H1 (cell line): ENCODE results near the gene PRPF6. TPM values are rescaled to one million over a fixed set of nuclear protein-coding genes. Genes with fewer than 3 reads are reported as not detected.
"Not testable (repeated sequence)": the region's sequence is repeated elsewhere in the genome, so short reads cannot be mapped to it uniquely, and the experiment has no call there.

Experiments
- CTCF ChIA-PET: fragments of 300-600 bp; sonication (Branson Sonifier 250); formaldehyde crosslinking; loops from one replicate; lab custom pipeline; 2021; ENCODE audit not compliant: partially characterized antibody; lab: Charles Lee
- POLR2A ChIA-PET: fragments of 300-600 bp; sonication (Branson Sonifier 250); formaldehyde crosslinking; loops from one replicate; lab custom pipeline; 2021; ENCODE audit warnings: inconsistent platforms; ENCODE audit not compliant: partially characterized antibody; lab: Charles Lee
- DNase-seq, 2 experiments: peaks; one replicate each; pipeline versions ENCODE4 v3.0.0 to v3.0.0-alpha.2; 2010 to 2022; ENCODE audit warnings: low spot score in 2 of 2, low read depth in 1 of 2, mixed read lengths in 1 of 2
- FAIRE-seq: peaks from 2 replicates; lab custom pipeline; 2011; peaks lifted over from hg19 to GRCh38; lab: Jason Lieb, UNC
- H2AFZ ChIP-seq: 2 replicates; pipeline ENCODE4 v1.8.1; 2012; ENCODE audit warnings: low read length, inconsistent platforms
- H2AK5ac ChIP-seq: 2 replicates; pipeline ENCODE4 v1.6.1; 2013; ENCODE audit warnings: low read depth, low read length
- H2BK120ac ChIP-seq: replicated peaks from 2 replicates; pipeline ENCODE3; 2013; ENCODE audit warnings: low read depth, low read length, inconsistent platforms
- H2BK12ac ChIP-seq: 2 replicates; pipeline ENCODE4 v1.6.1; 2013; ENCODE audit warnings: low read depth, low read length
- H2BK15ac ChIP-seq: 2 replicates; pipeline ENCODE4 v1.6.1; 2013; ENCODE audit warnings: low read length
- H2BK20ac ChIP-seq: 2 replicates; pipeline ENCODE4 v1.6.1; 2013; ENCODE audit warnings: low read length
- H2BK5ac ChIP-seq: 2 replicates; pipeline ENCODE4 v1.6.1; 2013; ENCODE audit warnings: low read depth, low read length
- H3K14ac ChIP-seq: 2 replicates; pipeline ENCODE4 v1.6.1; 2013; ENCODE audit warnings: inconsistent platforms; ENCODE audit not compliant: insufficient read length
- H3K18ac ChIP-seq: 2 replicates; pipeline ENCODE4 v1.6.1; 2013; ENCODE audit warnings: low read length; ENCODE audit errors: extremely low read depth
- H3K23ac ChIP-seq: 2 replicates; pipeline ENCODE4 v1.6.1; 2013; ENCODE audit warnings: inconsistent platforms; ENCODE audit not compliant: insufficient read length
- H3K23me2 ChIP-seq: 2 replicates; pipeline ENCODE4 v1.6.1; 2013; ENCODE audit warnings: low read depth, low read length
- H3K27ac ChIP-seq: 2 replicates; pipeline ENCODE4 v1.6.1; 2011; ENCODE audit warnings: low read depth, low read length, inconsistent platforms
- H3K27me3 ChIP-seq, 4 experiments: replicated peaks in 1 of 4; 1 replicate in 1 of 4; 2 replicates in 3 of 4; pipeline versions ENCODE4 v1.6.1 to v1.8.1; 2011 to 2013; ENCODE audit warnings: low read length in 3 of 4, mild to moderate bottlenecking in 3 of 4, inconsistent platforms in 2 of 4, mixed read lengths in 2 of 4, moderate library complexity in 1 of 4; ENCODE audit not compliant: control insufficient read depth in 3 of 4, insufficient read depth in 3 of 4; ENCODE audit errors: extremely low read depth in 1 of 4
- H3K36me3 ChIP-seq, 4 experiments: 2 replicates each; pipeline versions ENCODE4 v1.6.1 to v1.8.1; 2011 to 2013; ENCODE audit warnings: mild to moderate bottlenecking in 4 of 4, low read length in 3 of 4, moderate library complexity in 2 of 4, control low read depth in 1 of 4, inconsistent platforms in 1 of 4; ENCODE audit not compliant: insufficient read depth in 4 of 4, control insufficient read depth in 2 of 4
- H3K4ac ChIP-seq: replicated peaks from 2 replicates; pipeline ENCODE3; 2013; ENCODE audit warnings: low read length, low read depth, mixed read lengths, inconsistent platforms; ENCODE audit not compliant: insufficient read length
- H3K4me1 ChIP-seq, 4 experiments: replicated peaks in 1 of 4; 1 replicate in 1 of 4; 2 replicates in 3 of 4; pipeline versions ENCODE4 v1.6.1 to v1.8.1; 2011 to 2013; ENCODE audit warnings: low read length in 3 of 4, inconsistent platforms in 2 of 4, mixed read lengths in 1 of 4; ENCODE audit not compliant: insufficient read depth in 4 of 4, control insufficient read depth in 3 of 4
- H3K4me2 ChIP-seq, 2 experiments: 2 replicates each; pipeline versions ENCODE4 v1.6.1 to v1.8.1; 2011 to 2013; ENCODE audit warnings: low read depth in 2 of 2, low read length in 2 of 2, control low read depth in 1 of 2, inconsistent platforms in 1 of 2, mild to moderate bottlenecking in 1 of 2; ENCODE audit not compliant: insufficient read depth in 1 of 2
- H3K4me3 ChIP-seq, 4 experiments: fragments of 200-600, 300-600 bp in 1 of 4; sonication (generic), shearing (Covaris generic), sonication (Bioruptor Twin) in 1 of 4; 2 replicates each; pipeline versions ENCODE4 v1.5.1 to v1.8.1; 2011 to 2016; ENCODE audit warnings: low read length in 4 of 4, low read depth in 3 of 4, control low read depth in 2 of 4, inconsistent platforms in 2 of 4, mild to moderate bottlenecking in 2 of 4, mixed read lengths in 1 of 4, moderate library complexity in 1 of 4; ENCODE audit not compliant: insufficient read depth in 2 of 4; ENCODE audit errors: extremely low read depth in 1 of 4
- H3K56ac ChIP-seq: replicated peaks from 2 replicates; pipeline ENCODE3; 2013; ENCODE audit warnings: low read depth, mild to moderate bottlenecking, mixed read lengths, low read length, inconsistent platforms; ENCODE audit not compliant: insufficient read length
- H3K79me1 ChIP-seq: 2 replicates; pipeline ENCODE4 v1.6.1; 2013; ENCODE audit warnings: low read depth, low read length, control low read depth
- H3K79me2 ChIP-seq, 2 experiments: 2 replicates each; pipeline versions ENCODE4 v1.6.1 to v1.8.1; 2012 to 2013; ENCODE audit warnings: low read length in 2 of 2, mild to moderate bottlenecking in 2 of 2, inconsistent platforms in 1 of 2; ENCODE audit not compliant: insufficient read depth in 2 of 2, control insufficient read depth in 1 of 2
- H3K9ac ChIP-seq, 4 experiments: replicated peaks in 1 of 4; 1 replicate in 1 of 4; 2 replicates in 3 of 4; pipeline versions ENCODE4 v1.6.1 to v1.8.1; 2011 to 2013; ENCODE audit warnings: low read depth in 3 of 4, low read length in 3 of 4, control low read depth in 2 of 4, mild to moderate bottlenecking in 2 of 4, moderate library complexity in 2 of 4, inconsistent platforms in 1 of 4; ENCODE audit errors: extremely low read depth in 1 of 4
- H3K9me3 ChIP-seq, 2 experiments: 2 replicates each; pipeline versions ENCODE4 v1.6.1 to v1.8.1; 2012 to 2013; ENCODE audit warnings: mild to moderate bottlenecking in 2 of 2, moderate library complexity in 2 of 2, control low read depth in 1 of 2, inconsistent platforms in 1 of 2, low read depth in 1 of 2, low read length in 1 of 2, mixed read lengths in 1 of 2; ENCODE audit not compliant: insufficient read depth in 2 of 2
- H4K20me1 ChIP-seq, 2 experiments: replicated peaks in 1 of 2; 2 replicates each; pipeline versions ENCODE3 to v1.8.1; 2011 to 2013; ENCODE audit warnings: inconsistent platforms in 2 of 2, low read length in 2 of 2, mild to moderate bottlenecking in 1 of 2; ENCODE audit not compliant: insufficient read depth in 2 of 2, control insufficient read depth in 1 of 2
- H4K5ac ChIP-seq: 2 replicates; pipeline ENCODE4 v1.6.1; 2013; ENCODE audit warnings: low read length, low read depth, mixed read lengths, inconsistent platforms; ENCODE audit not compliant: insufficient read length
- H4K8ac ChIP-seq: 2 replicates; pipeline ENCODE4 v1.8.0; 2013; ENCODE audit warnings: mild to moderate bottlenecking, moderate library complexity, low read length, inconsistent platforms; ENCODE audit not compliant: insufficient read depth; ENCODE audit errors: extremely low read depth
- H4K91ac ChIP-seq: replicated peaks from 2 replicates; pipeline ENCODE3; 2013; ENCODE audit warnings: low read length, mixed read lengths, inconsistent platforms; ENCODE audit not compliant: insufficient read length
- FOSL1 ChIP-seq: IDR thresholded peaks from 2 replicates; pipeline ENCODE4 v1.6.1; 2011; ENCODE audit warnings: mild to moderate bottlenecking, low read depth, low read length, moderate library complexity; ENCODE audit not compliant: insufficient read depth
- HDAC2 ChIP-seq, 2 experiments: fragments of 300-600 bp in 1 of 2; sonication (generic) in 1 of 2; IDR thresholded peaks; 2 replicates each; pipeline ENCODE4 v1.6.1; 2011 to 2012; ENCODE audit warnings: low read depth in 2 of 2, low read length in 2 of 2, mild to moderate bottlenecking in 2 of 2, moderate library complexity in 2 of 2, borderline replicate concordance in 1 of 2, inconsistent platforms in 1 of 2
- KDM5A ChIP-seq: fragments of 200-600 bp; IDR thresholded peaks from 2 replicates; pipeline ENCODE4 v1.7.1; 2012; ENCODE audit warnings: mild to moderate bottlenecking, low read length, inconsistent platforms, mixed read lengths
- SP2 ChIP-seq: IDR thresholded peaks from 2 replicates; pipeline ENCODE4 v1.6.1; 2012; ENCODE audit warnings: mild to moderate bottlenecking, low read length, inconsistent platforms
- TCF12 ChIP-seq: IDR thresholded peaks from 2 replicates; pipeline ENCODE4 v1.6.1; 2011; ENCODE audit warnings: low read depth, mild to moderate bottlenecking, low read length
- WGBS, 2 experiments: shearing (Covaris generic) in 1 of 2; methylation state at CpG; one replicate each; pipeline versions ENCODE4 v1.1.6 to v1.1.7; 2013 to 2015; ENCODE audit warnings: low lambda C conversion rate in 2 of 2, mixed read lengths in 2 of 2, inconsistent platforms in 1 of 2, low coverage in 1 of 2, missing lambda C conversion rate in 1 of 2; ENCODE audit not compliant: insufficient replicate concordance in 2 of 2, insufficient coverage in 1 of 2, insufficient read length in 1 of 2; ENCODE audit errors: extremely low coverage in 1 of 2, missing lambda C conversion rate in 1 of 2; 5-methylcytosine and 5-hydroxymethylcytosine counted together
- polyA plus RNA-seq, 7 experiments: library from polyadenylated mRNA; depleted of rRNA in 3 of 7; stranded (reverse) in 5 of 7; unstranded in 2 of 7; fragments of >200 nt in 5 of 7; fragments of 200-250 nt in 2 of 7; gene quantifications; 1 replicate in 5 of 7; 2 replicates in 1 of 7; 4 replicates in 1 of 7; pipeline versions ENCODE4 v1.2.1 to v1.2.3, GENCODE V29; 2011 to 2013; ENCODE audit warnings: missing spikeins in 2 of 7, mixed read lengths in 2 of 7
- total RNA-seq: library from RNA; stranded (reverse); fragmentation: NEBNext Ultra II Directional; extraction: Animal tissue kit (Norgen Biotek cat#: 25700); gene quantifications from 2 replicates; pipeline ENCODE4 v1.2.1, GENCODE V29; 2021

Gene PRPF6
- total and polyA plus RNA-seq, 2 of the 8 experiments (the other 6 are each of a cell fraction or from before 2014, with no cell fraction given) = 27.9 to 76.9 TPM

DNA sequence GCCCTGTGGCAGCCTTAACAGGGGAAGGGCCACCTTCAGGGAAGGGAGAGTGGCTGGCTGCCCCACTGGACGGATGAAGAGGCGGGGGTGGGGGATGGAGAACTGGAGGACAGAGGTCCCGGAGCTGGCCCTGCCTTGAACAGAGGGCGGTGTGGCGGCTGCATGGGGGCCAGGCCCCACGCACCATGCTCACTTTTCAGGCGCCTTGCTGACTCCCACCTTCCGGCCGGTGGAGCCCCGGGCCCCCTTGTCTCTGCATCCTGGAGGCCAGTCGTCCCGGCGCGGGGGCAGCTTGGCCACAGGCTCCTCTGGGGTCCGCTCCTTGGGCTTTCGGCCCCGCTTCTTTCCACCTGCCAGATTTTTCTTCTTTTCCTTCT, 21.2 kb upstream of the PRPF6 start (continued):
- TF ChIP-seq FOSL1 = no peak
- no peak for TF ChIP-seq HDAC2 (IDR thresholded peaks at IDR 0.05; ENCODE audit: borderline replicate concordance in 1 of 2, low read depth in 2 of 2, low read length in 2 of 2)
- TF ChIP-seq SP2 = no peak
- no peak for TF ChIP-seq KDM5A
- TF ChIP-seq TCF12 = no peak

DNA sequence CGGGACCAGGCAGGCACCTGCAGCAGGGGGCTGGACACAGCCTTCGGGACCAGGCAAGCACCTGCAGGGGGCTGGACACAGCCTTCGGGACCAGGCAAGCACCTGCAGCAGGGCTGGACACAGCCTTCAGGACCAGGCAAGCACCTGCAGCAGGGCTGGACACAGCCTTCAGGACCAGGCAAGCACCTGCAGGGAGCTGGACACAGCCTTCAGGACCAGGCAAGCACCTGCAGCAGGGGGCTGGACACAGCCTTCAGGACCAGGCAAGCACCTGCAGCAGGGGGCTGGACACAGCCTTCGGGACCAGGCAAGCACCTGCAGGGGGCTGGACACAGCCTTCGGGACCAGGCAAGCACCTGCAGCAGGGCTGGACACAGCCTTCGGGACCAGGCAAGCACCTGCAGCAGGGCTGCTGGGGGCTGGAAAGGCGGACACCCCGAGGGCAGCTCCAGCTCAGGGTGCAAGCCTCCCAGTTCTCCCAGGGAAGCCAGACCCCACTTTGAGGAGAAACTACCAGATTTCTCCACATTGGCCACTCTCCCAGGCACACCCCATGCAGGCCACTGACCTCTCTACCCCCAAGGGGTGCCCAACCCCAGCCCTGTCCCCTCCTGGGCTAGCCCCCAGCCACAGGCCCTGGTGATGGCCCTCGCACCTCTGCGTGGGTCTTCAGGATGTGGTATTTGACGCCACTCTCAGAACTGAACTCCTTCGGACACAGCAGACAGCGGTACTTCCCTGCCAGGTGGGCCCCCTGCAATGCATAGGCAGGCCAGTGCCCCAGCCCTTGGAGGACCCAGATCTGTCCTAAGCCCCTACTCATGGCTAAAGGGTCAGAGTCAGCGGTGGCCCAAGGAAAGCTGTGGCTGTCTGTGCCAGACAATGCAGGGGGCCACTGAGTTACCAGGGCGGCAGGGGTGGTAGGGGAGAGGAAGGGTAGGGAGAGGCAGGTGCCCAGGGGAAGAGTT, 20.0 kb upstream of the PRPF6 start:
- H3K79me2 ChIP-seq, H2AK5ac ChIP-seq, H3K27ac ChIP-seq, FAIRE-seq, DNase-seq, H2BK5ac ChIP-seq, H3K23ac ChIP-seq, H4K91ac ChIP-seq, H3K4me3 ChIP-seq, H3K56ac ChIP-seq, H3K18ac ChIP-seq, H3K23me2 ChIP-seq, H4K5ac ChIP-seq, H3K9ac ChIP-seq, H3K4ac ChIP-seq, H2BK20ac ChIP-seq, H3K4me2 ChIP-seq, H3K27me3 ChIP-seq, H4K8ac ChIP-seq, H3K79me1 ChIP-seq, H3K14ac ChIP-seq, H2AFZ ChIP-seq, H2BK120ac ChIP-seq, H2BK12ac ChIP-seq, H4K20me1 ChIP-seq, H2BK15ac ChIP-seq: not testable (repeated sequence)
- H3K36me3 ChIP-seq = peaks cover 15 to 43% (median 32%) of the 10 kb centered on the region in 4 experiments; a peak in 6 of 8 replicates
- WGBS, 2 experiments = 89% methylated on average over 15 of the region's 15 CpGs; no CpG with 5 or more reads in 1 of the 2 experiments
- H3K9me3 ChIP-seq = peaks cover 15 to 25% of the 10 kb centered on the region in 2 experiments
- CTCF ChIA-PET = interaction anchor here (0.7 to 3.7 kb wide), 3 partner anchors 13 to 488 kb away, joined by 3 to 13 read pairs (median 3); partner anchors contain the start of gene PRPF6
- POLR2A ChIA-PET = interaction anchor here (0.5 to 1.5 kb wide), 6 partner anchors 9 to 96 kb away, joined by 3 to 5 read pairs (median 3); partner anchors contain the start of genes PRPF6 and TPD52L2
- peaks cover 0 to 19% (median 12%) of the 10 kb centered on the region in 4 experiments; a peak in 6 of 7 replicates for H3K4me1 ChIP-seq
